Body of pancreas (tissue), 4 donors: ENCODE data around the gene RGS16.

Experiments used
- CTCF ChIP-seq, 7 experiments: fragments of 450-650 bp in 4 of 7; fragments of 200-600 bp in 3 of 7; sonication (generic) in 3 of 7; IDR thresholded peaks; one replicate each; pipeline ENCODE4 v1.5.1; 2016 to 2019; ENCODE audit warnings: antibody characterized with exemption in 7 of 7
- POLR2A ChIP-seq, 3 donors: fragments of 450-650 bp; IDR thresholded peaks; one replicate each; pipeline ENCODE4 v1.6.1; 2016; ENCODE audit warnings: antibody characterized with exemption in 3 of 3, mild to moderate bottlenecking in 2 of 3

GRCh38 chr1:182549346-182549745, 54.8 kb downstream of the RGS16 start:
- TF ChIP-seq CTCF (IDR thresholded peaks at IDR 0.05): no peak
- no peak for TF ChIP-seq POLR2A (IDR thresholded peaks at IDR 0.05)
